GM06990 (cell line): ENCODE results near the gene PRX.

Experiments
- DNase-seq: peaks from one replicate; pipeline ENCODE4 v3.0.0-alpha.2; 2011; ENCODE audit not compliant: insufficient read length; ENCODE audit errors: extremely low read depth
- H3K27me3 ChIP-seq: replicated peaks from 2 replicates; pipeline ENCODE4 v1.6.0; 2011; ENCODE audit warnings: low read length; ENCODE audit not compliant: control insufficient read depth, insufficient read depth
- H3K36me3 ChIP-seq: 2 replicates; pipeline ENCODE4 v1.5.1; 2011; ENCODE audit warnings: low read length; ENCODE audit not compliant: control insufficient read depth, insufficient read depth
- H3K4me3 ChIP-seq: replicated peaks from 2 replicates; pipeline ENCODE4 v1.5.1; 2011; ENCODE audit warnings: low read depth, mild to moderate bottlenecking, control low read depth, low read length
- CTCF ChIP-seq: IDR thresholded peaks from 2 replicates; pipeline ENCODE4 v1.5.1; 2011; ENCODE audit warnings: low read length, control low read depth, mild to moderate bottlenecking, inconsistent platforms; ENCODE audit not compliant: insufficient read depth, poor library complexity, severe bottlenecking

The PRX gene

GRCh38 chr19:40416918-40417642 is 3.9 kb upstream of the PRX start:
- Histone ChIP-seq H3K4me3 (no peak overlapping the region), H3K36me3 (no peaks in the 10 kb centered on the region), H3K27me3 (no peaks in the 10 kb centered on the region)
- TF ChIP-seq CTCF, result no peak
- peak; percentile 67 for DNase-seq

- H3K27me3 ChIP-seq, result no peaks in the 10 kb centered on the region
- TF ChIP-seq CTCF, result no peak
- H3K4me3 ChIP-seq, result no peak overlapping the region
- no peak for DNase-seq
- no peaks in the 10 kb centered on the region for H3K36me3 ChIP-seq
Measured at GRCh38 chr19:40415768-40416167, 2.6 kb upstream of the PRX start.

- Histone ChIP-seq H3K4me3 (no peak overlapping the region), H3K27me3 (no peaks in the 10 kb centered on the region), H3K36me3 (no peaks in the 10 kb centered on the region)
- DNase-seq, result no peak
- no peak for TF ChIP-seq CTCF
Measured at GRCh38 chr19:40414542-40415535, 1.7 kb upstream of the PRX start.

GRCh38 chr19:40412866-40413265 is 312 bp downstream of the PRX start:
- Histone ChIP-seq H3K4me3 (no peak overlapping the region), H3K27me3 (no peaks in the 10 kb centered on the region), H3K36me3 (no peaks in the 10 kb centered on the region)
- TF ChIP-seq CTCF, result no peak
- no peak for DNase-seq

- no peaks in the 10 kb centered on the region for H3K36me3 ChIP-seq
- H3K27me3 ChIP-seq, result no peaks in the 10 kb centered on the region
- H3K4me3 ChIP-seq, result no peak overlapping the region
- no peak for DNase-seq
- no peak for TF ChIP-seq CTCF
Measured at GRCh38 chr19:40411958-40412499, 1.1 kb downstream of the PRX start.
